ENCODE data around the gene EPHB1. TPM values are rescaled to one million over a fixed set of nuclear protein-coding genes. Genes with fewer than 3 reads are reported as not detected.

The EPHB1 gene
- total RNA-seq, 1 donor from 2014 or later: 3.8 TPM

DNA sequence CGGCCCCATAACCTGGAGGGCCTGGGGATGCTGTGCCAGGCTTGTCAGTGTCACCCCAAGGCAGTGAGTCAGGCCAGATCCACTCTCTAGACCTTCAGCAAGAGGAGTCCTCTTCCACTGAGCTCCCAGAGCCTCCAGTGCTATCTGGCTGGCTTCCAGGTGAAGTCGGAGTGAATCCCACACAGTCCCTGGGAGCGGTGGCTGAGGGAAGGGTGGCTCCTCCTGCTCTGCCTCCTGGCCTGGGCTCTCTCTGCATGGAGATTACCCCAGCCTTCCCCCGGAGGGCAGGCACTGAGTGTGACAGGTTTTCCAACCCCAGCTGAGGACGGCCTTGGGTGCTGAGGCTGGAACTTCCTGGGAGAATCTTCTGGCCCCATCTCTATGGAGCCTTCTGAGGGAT is 82.7 kb downstream of the EPHB1 start:
- intact Hi-C loops (cut with micrococcal nuclease): no loop called here
- Mint-ChIP-seq H3K27me3 (peaks cover 6% of the 10 kb centered on the region), H3K4me1 (no peaks in the 10 kb centered on the region), H3K4me3 (no peak overlapping the region), H3K27ac (no peak overlapping the region), H3K36me3 (ENCODE audit: low read depth) (no peaks in the 10 kb centered on the region), H3K9me3 (no peaks in the 10 kb centered on the region)
- CTCF ChIA-PET: no interaction called here
- TF ChIP-seq, protein P1, sequence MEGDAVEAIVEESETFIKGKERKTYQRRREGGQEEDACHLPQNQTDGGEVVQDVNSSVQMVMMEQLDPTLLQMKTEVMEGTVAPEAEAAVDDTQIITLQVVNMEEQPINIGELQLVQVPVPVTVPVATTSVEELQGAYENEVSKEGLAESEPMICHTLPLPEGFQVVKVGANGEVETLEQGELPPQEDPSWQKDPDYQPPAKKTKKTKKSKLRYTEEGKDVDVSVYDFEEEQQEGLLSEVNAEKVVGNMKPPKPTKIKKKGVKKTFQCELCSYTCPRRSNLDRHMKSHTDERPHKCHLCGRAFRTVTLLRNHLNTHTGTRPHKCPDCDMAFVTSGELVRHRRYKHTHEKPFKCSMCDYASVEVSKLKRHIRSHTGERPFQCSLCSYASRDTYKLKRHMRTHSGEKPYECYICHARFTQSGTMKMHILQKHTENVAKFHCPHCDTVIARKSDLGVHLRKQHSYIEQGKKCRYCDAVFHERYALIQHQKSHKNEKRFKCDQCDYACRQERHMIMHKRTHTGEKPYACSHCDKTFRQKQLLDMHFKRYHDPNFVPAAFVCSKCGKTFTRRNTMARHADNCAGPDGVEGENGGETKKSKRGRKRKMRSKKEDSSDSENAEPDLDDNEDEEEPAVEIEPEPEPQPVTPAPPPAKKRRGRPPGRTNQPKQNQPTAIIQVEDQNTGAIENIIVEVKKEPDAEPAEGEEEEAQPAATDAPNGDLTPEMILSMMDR (IDR thresholded peaks at IDR 0.05): no peak
- no peak for ATAC-seq (ENCODE audit: low read depth)
- DNase-seq: no peak
- POLR2A ChIA-PET: no interaction called here

DNA sequence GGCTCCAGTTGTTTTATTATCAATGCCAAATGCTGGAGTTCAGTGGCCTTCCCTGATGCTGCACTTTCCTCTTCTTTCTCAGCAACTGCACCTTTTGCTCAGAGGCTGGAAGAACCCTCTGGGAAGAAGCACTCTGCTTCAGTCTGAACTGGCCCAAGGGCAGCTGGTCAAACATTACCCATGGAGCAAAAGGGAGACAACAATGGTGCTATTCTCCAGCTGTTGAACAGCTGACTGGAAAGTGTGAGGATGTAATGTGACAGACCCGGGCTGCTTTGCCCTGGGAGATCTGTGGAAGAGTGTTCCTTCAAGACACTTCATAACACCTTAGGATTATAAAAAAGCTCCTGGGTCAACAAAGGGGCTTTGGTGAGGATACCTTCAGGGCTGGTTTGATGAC is 84.9 kb downstream of the EPHB1 start:
- Mint-ChIP-seq H3K4me1 (no peaks in the 10 kb centered on the region), H3K9me3 (no peaks in the 10 kb centered on the region), H3K36me3 (ENCODE audit: low read depth) (no peaks in the 10 kb centered on the region), H3K4me3 (no peak overlapping the region), H3K27me3 (peaks cover 5% of the 10 kb centered on the region), H3K27ac (no peak overlapping the region)
- ATAC-seq (ENCODE audit: low read depth) (no peak), DNase-seq (no peak)
- ChIA-PET CTCF (no interaction called here), POLR2A (no interaction called here)
- intact Hi-C loops (cut with micrococcal nuclease): no loop called here
- TF ChIP-seq, protein P1 (IDR thresholded peaks at IDR 0.05): no peak

DNA sequence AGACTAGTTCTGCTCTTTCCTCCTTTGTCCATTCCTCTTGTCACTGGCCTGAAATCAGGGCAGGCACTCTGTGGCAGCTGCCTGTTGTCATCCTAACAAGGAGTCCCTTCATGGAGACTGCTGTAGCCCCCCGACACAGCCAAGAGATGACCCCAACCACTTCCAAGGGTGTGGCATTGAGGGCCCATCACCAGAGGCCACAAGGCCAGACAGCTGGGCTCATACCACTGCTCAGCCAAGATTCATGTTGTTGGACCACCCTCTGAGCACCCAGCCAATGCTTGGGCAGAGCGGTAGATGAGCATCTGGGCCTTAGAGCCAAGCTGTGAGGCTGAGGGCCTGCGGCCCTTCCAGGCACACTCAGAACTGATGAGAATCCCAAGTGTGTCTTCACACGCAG is 85.4 kb downstream of the EPHB1 start:
- Mint-ChIP-seq H3K4me1 (no peaks in the 10 kb centered on the region), H3K27me3 (peaks cover 3% of the 10 kb centered on the region), H3K9me3 (no peaks in the 10 kb centered on the region), H3K4me3 (no peak overlapping the region), H3K36me3 (ENCODE audit: low read depth) (no peaks in the 10 kb centered on the region), H3K27ac (no peak overlapping the region)
- POLR2A ChIA-PET: no interaction called here
- ATAC-seq (ENCODE audit: low read depth): no peak
- DNase-seq: no peak
- intact Hi-C loops (cut with micrococcal nuclease): no loop called here
- TF ChIP-seq, protein P1 (IDR thresholded peaks at IDR 0.05): no peak
- CTCF ChIA-PET: no interaction called here

DNA sequence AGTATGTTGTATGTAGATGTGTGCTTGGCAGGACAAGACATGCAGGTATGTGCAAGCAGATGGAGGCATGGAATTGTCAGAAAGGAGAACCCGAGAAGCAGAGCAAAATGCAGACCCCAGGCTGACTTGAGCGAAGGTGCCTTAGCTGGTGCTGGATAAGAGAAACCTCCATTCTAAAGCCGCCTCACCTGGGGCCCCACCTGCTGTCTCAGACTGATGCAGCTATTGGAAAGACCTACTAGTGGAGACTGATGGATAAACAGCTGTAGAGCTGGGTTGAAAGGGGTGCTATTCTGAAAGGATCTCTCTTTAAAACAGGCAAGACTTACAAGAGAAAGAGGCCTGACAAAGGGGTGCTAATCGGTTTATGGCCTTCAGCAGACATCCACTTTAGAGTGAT is 86.2 kb downstream of the EPHB1 start:
- intact Hi-C loops (cut with micrococcal nuclease): no loop called here
- Mint-ChIP-seq H3K27me3 (peaks cover 3% of the 10 kb centered on the region), H3K4me1 (peaks cover 7% of the 10 kb centered on the region), H3K4me3 (no peak overlapping the region), H3K9me3 (no peaks in the 10 kb centered on the region), H3K27ac (no peak overlapping the region), H3K36me3 (ENCODE audit: low read depth) (no peaks in the 10 kb centered on the region)
- POLR2A ChIA-PET: no interaction called here
- CTCF ChIA-PET: no interaction called here
- ATAC-seq (ENCODE audit: low read depth): no peak
- DNase-seq: no peak
- TF ChIP-seq, protein P1 (IDR thresholded peaks at IDR 0.05): no peak

DNA sequence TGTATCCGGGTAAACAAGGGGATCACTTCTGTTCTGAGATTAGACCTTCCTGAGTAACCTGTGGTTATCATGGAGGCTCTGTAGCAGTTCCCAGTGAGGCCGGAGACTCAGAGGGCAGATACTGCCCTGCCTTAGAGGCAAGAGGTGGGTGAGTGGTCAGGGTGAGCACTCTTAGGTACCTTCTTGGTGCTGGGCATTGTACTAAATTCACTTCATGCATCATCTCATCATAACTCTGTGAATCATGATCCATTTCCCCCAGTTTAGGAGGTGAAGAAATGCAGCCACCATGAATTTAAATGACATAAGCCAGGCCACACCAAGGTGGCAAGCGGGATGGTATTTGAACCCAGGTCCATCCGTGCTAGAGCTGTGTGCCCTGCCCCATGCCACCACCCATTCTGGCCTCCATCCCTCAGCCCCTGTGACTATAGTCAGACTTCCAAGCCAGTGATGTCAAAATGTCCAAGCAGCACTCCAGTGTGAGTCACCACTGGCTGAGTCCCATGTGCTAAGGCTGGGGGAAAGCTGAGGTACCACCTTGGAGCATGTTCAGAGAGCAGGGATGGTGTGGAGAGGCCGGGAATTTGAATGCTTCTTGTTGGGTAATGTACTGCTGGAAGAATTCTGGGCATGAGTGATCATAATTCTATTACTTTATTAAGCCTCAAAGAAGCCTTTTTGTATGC is 88.8 kb downstream of the EPHB1 start:
- peaks cover 2% of the 10 kb centered on the region for H3K27me3 Mint-ChIP-seq
- TF ChIP-seq, protein P1 (IDR thresholded peaks at IDR 0.05): no peak
- no peak for DNase-seq
- no peaks in the 10 kb centered on the region for H3K36me3 Mint-ChIP-seq (ENCODE audit: low read depth)
- intact Hi-C loops (cut with micrococcal nuclease): no loop called here
- H3K4me3 Mint-ChIP-seq: no peak overlapping the region
- ATAC-seq (ENCODE audit: low read depth): no peak
- H3K9me3 Mint-ChIP-seq: no peaks in the 10 kb centered on the region
- POLR2A ChIA-PET: no interaction called here
- CTCF ChIA-PET: no interaction called here
- H3K27ac Mint-ChIP-seq: no peak overlapping the region
- peaks cover 17% of the 10 kb centered on the region for H3K4me1 Mint-ChIP-seq
